Rectal smooth muscle tissue (tissue), 1 donor: Measurements from ENCODE around the gene MVB12B.

Experiments used
- H3K27ac ChIP-seq: one replicate; pipeline ENCODE4 v1.7.0; 2013; ENCODE audit warnings: low read depth, low read length, inconsistent platforms
- H3K27me3 ChIP-seq: one replicate; pipeline ENCODE4 v1.7.0; 2013; ENCODE audit warnings: low read length; ENCODE audit not compliant: control insufficient read depth, insufficient read depth
- H3K36me3 ChIP-seq: one replicate; pipeline ENCODE4 v1.7.0; 2013; ENCODE audit warnings: low read length; ENCODE audit not compliant: control insufficient read depth, insufficient read depth
- H3K4me1 ChIP-seq: one replicate; pipeline ENCODE4 v1.7.0; 2013; ENCODE audit warnings: low read length; ENCODE audit not compliant: control insufficient read depth, insufficient read depth
- H3K4me3 ChIP-seq: one replicate; pipeline ENCODE4 v1.7.0; 2013; ENCODE audit warnings: low read length
- H3K9ac ChIP-seq: one replicate; pipeline ENCODE4 v1.7.0; 2013; ENCODE audit warnings: low read length

The MVB12B gene

DNA sequence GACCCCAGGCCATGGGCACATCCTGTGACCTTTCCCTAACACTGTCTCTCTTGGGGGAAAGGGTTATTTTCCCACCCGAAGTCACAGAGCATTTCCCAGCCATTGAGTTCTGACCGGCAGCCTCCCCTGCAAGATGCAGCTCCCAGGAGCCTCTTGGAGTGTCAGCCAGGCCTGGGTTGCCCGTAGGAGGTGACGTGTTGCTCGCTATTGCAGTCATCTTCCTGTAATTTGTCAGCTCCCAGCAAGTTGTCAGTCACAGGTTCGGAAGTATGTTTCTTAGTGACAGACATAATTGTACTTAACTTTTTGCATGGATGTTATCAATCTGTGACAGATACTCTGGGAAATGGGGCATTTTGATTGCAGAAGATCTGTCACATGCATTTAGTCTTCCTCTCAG is 74.5 kb downstream of the MVB12B start:
- H3K27ac ChIP-seq = no peak overlapping the region
- no peaks in the 10 kb centered on the region for H3K36me3 ChIP-seq
- H3K27me3 ChIP-seq = no peaks in the 10 kb centered on the region
- H3K9ac ChIP-seq = no peak overlapping the region
- H3K4me3 ChIP-seq = no peak overlapping the region
- no peaks in the 10 kb centered on the region for H3K4me1 ChIP-seq

DNA sequence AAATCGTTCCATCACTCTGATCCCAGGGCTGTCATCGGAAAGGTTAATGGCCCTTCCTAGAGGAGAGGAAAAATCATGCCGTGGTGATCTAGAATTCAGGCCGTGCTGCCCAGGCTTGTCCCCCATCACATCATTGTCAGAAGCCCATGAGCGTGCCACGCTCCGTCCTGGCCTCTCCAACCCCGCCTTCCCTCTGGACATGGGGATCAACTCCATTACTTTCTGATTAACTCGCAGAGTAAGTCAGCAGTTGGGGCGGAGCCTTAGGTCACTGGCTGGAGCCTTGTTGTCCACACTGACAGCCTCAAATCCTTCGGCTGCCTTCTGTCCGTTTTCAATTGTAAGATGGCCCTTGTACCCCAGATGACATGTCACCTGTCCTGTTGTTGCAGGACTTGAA is 75.0 kb downstream of the MVB12B start:
- Histone ChIP-seq H3K9ac (no peak overlapping the region), H3K4me1 (no peaks in the 10 kb centered on the region), H3K27me3 (no peaks in the 10 kb centered on the region), H3K27ac (no peak overlapping the region), H3K36me3 (no peaks in the 10 kb centered on the region), H3K4me3 (no peak overlapping the region)

DNA sequence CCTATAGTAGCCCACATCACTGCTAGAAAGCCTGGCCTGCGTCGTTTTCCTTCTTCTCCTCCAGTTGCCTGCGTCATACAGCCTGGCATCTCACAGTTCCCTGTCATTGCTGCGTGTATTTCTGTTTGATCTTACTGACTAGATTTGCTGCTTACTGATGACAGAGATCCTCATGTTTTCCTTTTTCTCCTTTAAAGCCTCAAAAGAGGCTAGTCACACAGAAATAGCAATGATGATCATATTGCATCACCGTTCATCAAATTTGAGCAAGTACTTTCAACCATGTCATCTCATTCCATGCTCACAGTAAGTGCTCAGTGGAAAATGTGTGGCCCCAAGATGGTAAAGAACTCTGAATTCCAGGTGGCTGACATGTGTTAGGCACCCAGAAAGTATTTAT is 76.8 kb downstream of the MVB12B start:
- Histone ChIP-seq H3K36me3 (no peaks in the 10 kb centered on the region), H3K4me3 (no peak overlapping the region), H3K9ac (no peak overlapping the region), H3K27me3 (no peaks in the 10 kb centered on the region), H3K27ac (no peak overlapping the region), H3K4me1 (no peaks in the 10 kb centered on the region)

DNA sequence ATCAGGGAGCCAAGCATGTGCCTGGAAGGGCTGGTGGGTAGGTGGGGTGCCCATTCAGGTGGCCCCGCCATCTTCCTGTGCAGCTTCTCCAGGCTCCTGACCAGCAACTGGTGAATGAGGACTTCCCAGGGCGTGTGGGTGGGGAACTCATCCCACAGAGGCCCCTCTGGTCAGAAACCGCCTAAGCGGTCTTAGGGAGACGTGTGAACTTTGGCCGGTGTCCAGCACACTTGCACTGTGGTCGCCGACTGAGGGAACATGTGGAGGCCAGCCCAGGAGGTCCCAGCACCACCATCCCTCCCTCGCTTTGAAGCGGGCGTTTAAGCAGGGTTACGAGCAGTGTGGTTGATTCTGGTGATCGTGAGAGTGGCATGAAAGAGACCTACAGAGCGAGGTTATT is 77.8 kb downstream of the MVB12B start:
- Histone ChIP-seq H3K27ac (no peak overlapping the region), H3K36me3 (no peaks in the 10 kb centered on the region)

DNA sequence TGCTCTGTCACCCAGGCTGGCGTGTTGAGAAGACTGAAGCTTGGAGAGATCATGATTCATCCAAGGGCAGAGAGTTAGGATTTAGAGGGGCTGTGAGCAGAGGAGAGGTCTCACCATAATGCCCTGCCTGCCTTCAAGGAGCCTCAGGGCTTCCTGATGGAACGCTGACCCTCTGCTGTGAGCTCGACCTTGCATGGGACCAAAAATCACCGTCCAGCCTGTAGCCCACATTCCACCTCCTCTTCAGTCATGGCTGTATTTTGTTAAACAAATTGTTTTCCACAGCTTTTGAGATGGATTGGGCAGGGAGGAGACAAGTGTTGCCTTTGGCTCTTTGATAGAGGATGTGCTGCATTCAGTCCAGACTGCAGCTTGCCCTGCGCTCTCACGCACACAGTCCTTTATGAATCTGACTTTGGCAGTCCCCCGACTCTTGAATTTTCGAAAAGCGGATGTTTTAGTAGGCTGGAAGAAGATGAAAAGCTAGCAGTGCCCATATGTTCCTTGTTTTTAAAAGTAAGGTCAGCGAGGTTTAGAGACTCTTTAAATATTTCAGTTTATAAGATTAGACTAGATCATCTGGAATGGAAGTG is 79.5 kb downstream of the MVB12B start:
- no peaks in the 10 kb centered on the region for H3K36me3 ChIP-seq
- H3K9ac ChIP-seq = no peak overlapping the region
- H3K4me3 ChIP-seq = no peak overlapping the region
- no peaks in the 10 kb centered on the region for H3K4me1 ChIP-seq
- H3K27ac ChIP-seq = no peak overlapping the region
- H3K27me3 ChIP-seq = no peaks in the 10 kb centered on the region

More for the DNA sequence above, 77.8 kb downstream of the MVB12B start:
- no peaks in the 10 kb centered on the region for H3K27me3 ChIP-seq
- no peak overlapping the region for H3K4me3 ChIP-seq
- H3K9ac ChIP-seq = no peak overlapping the region
- H3K4me1 ChIP-seq = no peaks in the 10 kb centered on the region

DNA sequence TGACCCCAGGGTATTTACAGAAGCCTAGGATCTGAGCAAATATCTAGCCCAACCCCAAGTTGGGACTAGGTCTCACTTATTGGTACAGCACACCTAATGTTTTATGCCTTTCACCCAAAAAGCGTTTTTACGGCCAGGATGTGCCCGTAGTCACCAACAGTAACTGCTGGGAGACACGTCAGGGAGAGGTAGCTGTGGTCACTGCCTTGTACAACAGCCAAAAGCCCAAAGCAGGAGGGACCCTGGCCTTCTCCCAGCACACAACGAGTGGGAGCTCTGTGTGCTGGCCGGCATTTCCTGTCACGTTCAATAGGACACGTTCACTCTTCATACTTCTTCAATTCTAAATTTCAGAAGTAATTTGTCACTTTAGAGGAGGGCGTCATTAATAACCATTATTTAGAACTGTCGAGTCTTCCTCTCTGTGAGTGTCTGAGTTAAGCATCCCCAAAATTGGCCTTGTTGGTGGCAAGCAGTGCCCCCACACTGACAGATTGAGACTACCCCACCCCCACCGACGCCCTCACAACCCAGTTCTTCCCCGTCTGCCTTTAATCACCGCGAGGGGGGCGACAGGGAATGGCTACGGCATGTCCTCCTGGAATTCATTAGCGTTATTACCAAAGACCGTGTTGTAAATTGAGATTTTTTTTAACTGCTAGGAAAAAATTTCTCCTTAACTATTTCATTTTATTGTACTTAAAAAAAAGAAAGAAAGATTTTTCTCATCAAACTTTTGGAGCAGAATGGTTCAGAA is 80.7 kb downstream of the MVB12B start:
- Histone ChIP-seq H3K4me3 (no peak overlapping the region), H3K27ac (no peak overlapping the region), H3K4me1 (no peaks in the 10 kb centered on the region), H3K27me3 (no peaks in the 10 kb centered on the region), H3K36me3 (no peaks in the 10 kb centered on the region), H3K9ac (no peak overlapping the region)

DNA sequence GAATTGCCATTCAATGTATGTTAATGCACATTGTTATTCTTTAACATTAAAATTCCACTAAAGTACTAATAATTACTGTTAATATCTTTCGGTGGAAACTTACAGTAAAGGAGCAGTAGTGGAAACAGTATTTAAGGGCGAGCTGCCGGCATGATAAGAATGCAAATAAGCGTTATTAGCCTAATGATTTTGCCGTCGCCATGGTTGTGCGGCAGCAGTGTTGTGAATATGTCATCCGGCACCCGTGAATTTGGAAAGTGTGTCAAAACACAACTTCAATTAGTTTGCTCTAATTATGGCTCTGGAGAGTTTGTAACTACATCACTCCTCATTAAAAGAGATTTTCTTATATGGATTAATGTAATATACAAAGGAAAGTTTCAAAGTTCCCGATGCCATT is 81.4 kb downstream of the MVB12B start:
- Histone ChIP-seq H3K4me1 (no peaks in the 10 kb centered on the region), H3K36me3 (no peaks in the 10 kb centered on the region), H3K27ac (no peak overlapping the region), H3K4me3 (no peak overlapping the region), H3K9ac (no peak overlapping the region), H3K27me3 (no peaks in the 10 kb centered on the region)

DNA sequence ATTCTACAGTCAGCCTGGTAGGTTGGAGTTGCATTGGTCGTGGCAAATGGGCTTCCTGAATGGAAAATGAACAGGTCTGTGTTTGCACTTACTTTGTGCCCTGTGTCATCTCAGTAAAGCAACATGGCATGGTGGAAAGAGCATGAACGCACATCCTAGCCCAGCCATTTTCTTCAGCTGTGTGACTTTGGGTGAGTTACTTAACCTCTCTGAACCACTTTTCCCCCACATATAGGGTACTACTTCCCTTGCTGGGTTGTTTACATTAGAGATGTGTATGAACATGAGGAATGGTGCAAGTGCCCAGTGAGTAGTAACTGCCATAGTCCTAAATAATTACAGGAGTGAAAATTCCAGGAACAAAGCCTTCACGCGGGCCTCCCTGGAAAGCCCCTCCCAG is 83.6 kb downstream of the MVB12B start:
- Histone ChIP-seq H3K9ac (no peak overlapping the region), H3K27ac (no peak overlapping the region), H3K4me3 (no peak overlapping the region), H3K36me3 (no peaks in the 10 kb centered on the region), H3K4me1 (no peaks in the 10 kb centered on the region), H3K27me3 (no peaks in the 10 kb centered on the region)

DNA sequence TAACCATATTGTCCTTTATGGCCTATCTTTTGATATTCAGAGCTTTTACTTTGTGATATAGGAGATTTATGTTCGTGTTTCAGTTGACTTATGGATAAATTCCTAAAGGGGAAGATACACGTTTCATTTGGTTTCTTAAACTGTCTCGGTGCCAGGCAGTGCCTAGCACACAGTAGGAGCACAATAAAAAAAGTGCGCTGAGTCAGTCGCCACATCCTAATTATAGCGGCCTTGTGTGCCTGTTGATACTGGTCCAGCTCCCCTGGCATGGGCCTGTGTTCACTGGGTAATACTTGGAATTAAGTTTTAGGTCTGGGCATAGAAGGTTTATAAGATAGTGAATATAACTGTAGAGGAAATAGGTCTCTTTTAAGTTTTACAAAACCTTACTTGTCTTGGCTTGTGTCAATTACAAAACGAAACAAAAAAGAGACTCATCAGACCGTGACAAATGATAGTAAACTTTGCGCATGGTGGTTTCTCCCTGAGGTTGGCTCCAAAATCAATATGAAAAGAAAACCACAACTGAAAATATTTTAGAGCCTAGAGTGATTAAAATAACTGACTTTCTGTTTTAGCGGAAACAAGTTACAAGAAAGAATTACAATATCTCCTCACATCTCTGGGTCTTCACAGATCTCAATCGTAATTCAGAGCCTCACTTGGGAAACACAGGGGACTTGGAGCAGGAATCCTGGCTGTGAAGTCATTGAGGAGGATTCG is 84.8 kb downstream of the MVB12B start:
- H3K4me1 ChIP-seq = no peaks in the 10 kb centered on the region
- H3K27me3 ChIP-seq = no peaks in the 10 kb centered on the region
- H3K4me3 ChIP-seq = no peak overlapping the region
- no peaks in the 10 kb centered on the region for H3K36me3 ChIP-seq
- no peak overlapping the region for H3K27ac ChIP-seq
- no peak overlapping the region for H3K9ac ChIP-seq

DNA sequence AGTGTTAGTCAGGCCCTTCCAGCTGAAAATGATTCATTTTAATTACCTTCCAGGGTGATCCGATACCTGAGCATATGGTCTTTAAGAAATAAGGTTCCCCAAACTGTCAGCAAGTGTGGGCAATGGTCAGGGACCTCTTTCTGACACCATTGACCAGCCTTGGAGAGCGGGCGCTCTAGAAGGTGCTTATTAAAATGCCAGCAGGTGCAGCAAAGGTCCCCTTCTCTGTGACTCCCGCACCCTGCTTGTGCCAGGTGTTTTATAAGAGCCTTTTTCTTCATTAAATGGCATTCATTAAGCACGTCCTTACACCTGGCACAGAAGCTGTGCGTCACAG is 85.3 kb downstream of the MVB12B start:
- Histone ChIP-seq H3K9ac (no peak overlapping the region), H3K27me3 (no peaks in the 10 kb centered on the region), H3K27ac (no peak overlapping the region), H3K4me1 (no peaks in the 10 kb centered on the region), H3K4me3 (no peak overlapping the region), H3K36me3 (no peaks in the 10 kb centered on the region)

DNA sequence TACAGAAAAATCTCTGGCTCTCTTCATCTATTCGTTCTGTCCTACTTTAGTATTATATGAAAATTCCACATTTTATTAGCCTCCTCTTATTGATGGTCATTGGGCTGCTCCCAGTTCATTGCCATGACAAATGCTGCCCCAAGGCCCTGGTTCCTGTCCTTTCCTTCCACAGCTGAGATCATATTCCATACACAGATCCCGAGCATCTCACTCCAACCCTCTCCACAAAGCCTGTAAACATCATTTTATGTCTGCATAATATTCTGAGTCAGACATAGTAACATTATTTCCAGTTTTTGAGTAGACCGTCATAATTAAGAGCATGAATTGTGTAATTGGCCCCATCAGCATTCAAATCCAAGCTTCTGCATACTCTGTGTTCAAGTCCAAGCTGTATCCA is 86.3 kb downstream of the MVB12B start:
- H3K27ac ChIP-seq = no peak overlapping the region
- no peaks in the 10 kb centered on the region for H3K27me3 ChIP-seq
- no peak overlapping the region for H3K9ac ChIP-seq
- no peak overlapping the region for H3K4me3 ChIP-seq
- no peaks in the 10 kb centered on the region for H3K36me3 ChIP-seq
- H3K4me1 ChIP-seq = no peaks in the 10 kb centered on the region

DNA sequence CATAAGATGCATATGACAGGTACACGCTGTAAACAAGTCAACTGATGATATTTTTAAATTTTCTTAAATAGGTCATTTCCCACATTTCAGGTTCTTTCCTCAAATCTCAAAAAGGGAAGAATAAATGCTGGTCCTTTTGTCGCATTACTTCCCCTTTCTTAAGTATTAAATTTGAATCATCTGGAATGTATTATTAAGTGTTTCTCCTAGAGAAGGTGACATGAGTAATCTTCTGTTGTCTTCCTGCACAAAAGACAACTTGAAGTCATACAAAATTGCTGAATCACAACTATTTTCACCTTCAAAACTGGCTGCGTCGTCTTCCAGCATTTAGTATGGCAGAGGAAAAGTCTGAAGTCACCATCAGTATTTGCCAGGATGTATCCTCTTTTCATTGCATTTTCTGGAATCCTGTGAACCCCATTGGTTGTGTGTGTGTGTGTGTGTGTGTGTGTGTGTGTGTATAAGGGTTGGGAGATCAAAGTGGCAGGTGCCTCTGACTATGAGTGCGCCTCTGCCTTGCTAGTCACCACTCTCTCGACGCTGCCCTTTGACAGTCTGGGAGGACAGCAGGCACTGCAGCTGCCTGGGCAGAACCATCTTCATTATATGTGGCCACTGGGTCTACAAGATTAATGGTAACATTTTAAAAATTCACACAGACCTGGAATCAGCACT is 86.9 kb downstream of the MVB12B start:
- H3K27me3 ChIP-seq = no peaks in the 10 kb centered on the region
- H3K27ac ChIP-seq = no peak overlapping the region
- H3K36me3 ChIP-seq = no peaks in the 10 kb centered on the region
- H3K4me3 ChIP-seq = no peak overlapping the region
- H3K9ac ChIP-seq = no peak overlapping the region
- no peaks in the 10 kb centered on the region for H3K4me1 ChIP-seq
